GM13977 (cell line): ENCODE results near the gene SRL.

Source experiments
- DNase-seq: peaks from one replicate; pipeline ENCODE4 v3.0.0; 2012; ENCODE audit warnings: low spot score
- CTCF ChIP-seq: IDR thresholded peaks from 2 replicates; pipeline ENCODE4 v1.5.1; 2012; ENCODE audit warnings: mild to moderate bottlenecking, control low read depth; ENCODE audit not compliant: insufficient read depth; ENCODE audit errors: extremely low read depth, missing control alignments
- in situ Hi-C: fragments of 300-500 bp; cut with MboI; formaldehyde crosslinking; loops from one replicate; pipeline ENCODE4 v1.12.0; 2022; ENCODE audit warnings: low sequenced_read_pairs, low pct_unique_long_range_greater_than_20kb, mixed read lengths, inconsistent platforms; ENCODE audit not compliant: unreplicated experiment

Gene SRL

GRCh38 chr16:4249530-4250308 lies 7.8 kb upstream of the SRL start:
- in situ Hi-C loops = no loop called here
- no peak for DNase-seq
- no peak for TF ChIP-seq CTCF

- TF ChIP-seq CTCF = no peak
- no peak for DNase-seq
- in situ Hi-C loops = no loop called here
Measured at GRCh38 chr16:4247460-4247784, 5.5 kb upstream of the SRL start.

DNA sequence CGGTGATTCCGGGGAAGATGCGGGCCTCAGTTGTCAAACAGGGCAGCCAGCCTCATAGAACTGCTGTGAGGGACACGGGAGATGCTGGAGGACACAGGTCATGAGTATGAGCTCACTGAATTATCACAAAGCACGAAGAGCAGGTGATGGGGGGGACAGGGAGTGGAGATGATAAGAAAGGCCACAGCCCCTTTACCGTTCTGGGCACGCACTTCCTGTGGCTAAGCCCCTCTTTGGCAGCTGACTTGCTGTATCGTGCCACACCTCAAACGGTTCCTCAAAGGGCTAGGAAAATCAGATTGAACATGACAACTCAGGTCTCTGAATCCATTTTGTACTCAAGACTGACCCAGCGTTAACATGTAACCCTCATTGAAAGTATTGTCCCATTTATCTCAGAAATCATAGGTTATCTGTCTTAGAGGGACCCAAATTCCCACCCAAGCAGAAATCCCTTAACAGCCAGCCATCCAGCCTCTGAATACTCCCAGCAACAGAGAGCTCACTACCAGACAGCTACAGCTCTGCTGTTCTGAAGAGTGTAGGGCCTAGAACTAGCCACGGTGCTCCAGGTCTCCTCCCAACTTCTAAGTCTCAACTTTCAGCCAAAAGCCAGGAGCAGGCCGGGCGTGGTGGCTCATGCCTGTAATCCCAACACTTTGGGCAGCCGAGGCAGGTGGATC lies 5.0 kb upstream of the SRL start:
- in situ Hi-C loops = no loop called here
- TF ChIP-seq CTCF = no peak
- no peak for DNase-seq

DNA sequence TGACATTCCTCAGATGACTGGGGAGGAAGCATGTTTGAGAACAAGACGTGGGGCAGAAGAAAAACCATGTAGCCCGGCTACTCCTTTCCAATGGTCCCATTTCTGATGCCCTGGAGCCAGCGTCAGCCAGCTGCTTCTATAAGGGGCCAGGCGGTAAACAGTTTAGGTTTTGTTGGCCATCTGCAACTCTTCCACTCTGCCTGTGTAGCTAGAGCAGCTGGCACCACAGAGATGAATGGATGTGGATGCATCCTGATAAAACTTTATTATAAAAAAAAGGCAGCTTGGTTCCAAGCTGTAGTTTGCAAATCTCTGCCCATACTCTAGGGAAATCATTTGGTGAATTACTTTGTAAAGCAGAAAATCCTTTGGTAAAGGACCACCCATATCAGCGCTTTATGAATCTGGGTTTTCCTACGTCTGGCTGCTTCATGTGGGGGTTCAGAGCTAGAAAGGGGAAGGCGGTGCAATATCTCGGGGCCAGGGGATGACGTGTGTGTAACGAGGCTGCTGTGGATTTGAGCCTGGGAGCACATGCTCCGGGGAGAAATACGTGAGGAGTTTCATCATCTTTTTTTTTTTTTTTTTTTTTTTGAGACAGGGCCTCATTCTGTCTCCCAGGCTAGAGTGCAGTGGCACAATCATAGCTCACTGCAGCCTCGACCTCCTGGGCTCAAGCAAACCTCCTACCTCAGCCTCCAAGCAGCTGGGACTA lies 3.4 kb upstream of the SRL start:
- TF ChIP-seq CTCF = no peak
- DNase-seq = no peak
- in situ Hi-C loops = no loop called here

DNA sequence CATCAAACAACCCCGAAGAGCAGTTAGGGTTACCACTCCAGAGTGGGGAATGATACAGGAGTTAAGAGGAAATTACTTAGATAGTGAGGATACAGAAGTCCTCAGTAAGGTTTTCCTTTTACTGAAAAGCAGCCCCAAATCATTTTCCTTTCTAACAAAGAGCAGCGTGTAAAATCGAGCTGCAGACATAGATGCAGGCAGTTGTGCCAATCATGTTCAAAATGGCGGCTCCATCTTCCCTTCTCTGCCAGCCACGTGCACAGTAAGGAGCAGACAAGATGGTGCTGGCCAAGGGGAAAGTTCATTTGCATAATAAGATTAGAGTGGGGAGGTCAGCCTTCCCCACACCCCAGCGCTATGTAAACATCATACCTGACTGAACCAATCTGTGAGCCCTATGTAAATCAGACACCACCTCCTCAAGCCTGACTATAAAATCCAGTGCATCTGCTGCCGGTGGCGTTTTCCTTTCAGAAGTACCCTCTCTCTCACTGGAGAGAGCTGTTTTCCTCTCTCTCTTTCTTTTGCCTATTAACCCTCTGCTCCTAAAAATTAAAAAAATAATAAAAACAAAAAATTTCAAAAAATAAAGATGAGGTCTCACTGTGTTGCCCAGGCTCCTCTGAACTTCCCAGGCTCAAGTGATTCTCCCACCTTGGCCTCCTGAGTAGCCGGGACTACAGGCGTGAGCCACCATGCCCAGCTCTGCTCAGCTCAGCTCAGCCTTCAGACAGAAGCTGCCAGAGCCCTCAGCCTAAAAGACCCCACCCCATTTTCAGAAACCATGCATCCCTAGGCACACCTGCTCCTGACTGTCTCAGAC lies 2.6 kb upstream of the SRL start:
- no peak for TF ChIP-seq CTCF
- no peak for DNase-seq
- in situ Hi-C loops = no loop called here

DNA sequence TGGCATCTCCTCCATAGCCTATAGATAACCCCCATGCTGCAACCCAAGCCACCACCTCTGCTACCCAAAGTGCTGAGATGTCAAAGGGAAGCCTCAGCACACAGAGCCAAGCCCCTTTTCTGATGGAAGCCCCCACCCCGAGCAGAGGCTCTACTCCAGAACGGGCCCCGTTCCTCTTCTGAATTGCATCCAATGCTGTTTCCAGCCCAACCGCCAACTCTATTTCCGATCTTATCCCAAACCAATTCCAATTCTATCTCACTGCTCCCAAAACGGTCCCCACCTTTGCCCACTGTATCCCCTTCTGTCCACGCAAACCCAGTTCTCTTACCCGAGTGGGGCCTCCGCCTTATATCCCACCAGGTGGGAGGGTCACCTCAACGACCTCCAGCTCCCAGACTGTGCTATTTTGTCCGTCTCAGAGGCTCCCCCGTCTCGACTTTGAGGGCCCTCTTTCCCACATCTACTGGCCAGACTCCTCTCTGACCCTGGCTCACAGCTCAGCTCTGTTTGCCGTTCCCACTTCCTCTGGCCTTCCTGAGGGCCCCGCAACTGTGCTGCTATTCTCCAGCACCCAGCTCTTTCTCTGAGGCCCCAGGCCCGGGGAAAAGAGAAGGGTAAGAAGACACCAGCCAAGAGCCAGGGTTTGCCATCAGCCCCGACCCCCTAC lies 487 bp downstream of the SRL start:
- no peak for DNase-seq
- TF ChIP-seq CTCF = no peak
- in situ Hi-C loops = no loop called here
